H9 (cell line): ENCODE data around the gene SCTR. TPM values are rescaled to one million over a fixed set of nuclear protein-coding genes. Genes with fewer than 3 reads are reported as not detected.

Experiments used
- DNase-seq: peaks from one replicate; pipeline ENCODE4 v3.0.0-alpha.2; 2017
- H2AFZ ChIP-seq: one replicate; pipeline ENCODE4 v1.6.1; 2013; ENCODE audit warnings: mild to moderate bottlenecking, low read length, control low read depth, moderate library complexity
- H2AK5ac ChIP-seq: 2 replicates; pipeline ENCODE4 v1.6.1; 2013; ENCODE audit warnings: low read length, control low read depth, mixed read lengths; ENCODE audit not compliant: insufficient read length
- H2BK120ac ChIP-seq: one replicate; pipeline ENCODE4 v1.6.1; 2013; ENCODE audit warnings: low read depth, mild to moderate bottlenecking, low read length, control low read depth, inconsistent platforms; ENCODE audit not compliant: poor library complexity, severe bottlenecking
- H2BK12ac ChIP-seq: 2 replicates; pipeline ENCODE4 v1.6.1; 2013; ENCODE audit warnings: low read length, control low read depth, mixed read lengths, low read depth; ENCODE audit not compliant: insufficient read length
- H2BK15ac ChIP-seq: 2 replicates; pipeline ENCODE4 v1.6.1; 2013; ENCODE audit warnings: low read depth, low read length, control low read depth
- H2BK20ac ChIP-seq: one replicate; pipeline ENCODE4 v1.6.1; 2013; ENCODE audit warnings: low read depth, mild to moderate bottlenecking, low read length, control low read depth, inconsistent platforms; ENCODE audit not compliant: poor library complexity, severe bottlenecking
- H2BK5ac ChIP-seq: 2 replicates; pipeline ENCODE4 v1.6.1; 2013; ENCODE audit warnings: low read length, control low read depth, mixed read lengths; ENCODE audit not compliant: insufficient read length
- H3K14ac ChIP-seq: 2 replicates; pipeline ENCODE4 v1.6.1; 2013; ENCODE audit warnings: low read length, control low read depth; ENCODE audit not compliant: insufficient read depth
- H3K18ac ChIP-seq: 2 replicates; pipeline ENCODE4 v1.6.1; 2013; ENCODE audit warnings: low read depth, mild to moderate bottlenecking, mixed read lengths, low read length, control low read depth; ENCODE audit not compliant: insufficient read length
- H3K23ac ChIP-seq: 2 replicates; pipeline ENCODE4 v1.6.1; 2013; ENCODE audit warnings: low read length, control low read depth, mixed read lengths, low read depth; ENCODE audit not compliant: insufficient read length
- H3K23me2 ChIP-seq: 2 replicates; pipeline ENCODE4 v1.6.1; 2013; ENCODE audit warnings: low read depth, mild to moderate bottlenecking, mixed read lengths, low read length, control low read depth; ENCODE audit not compliant: insufficient read length, poor library complexity, severe bottlenecking
- H3K27ac ChIP-seq: 2 replicates; pipeline ENCODE4 v1.5.1; 2013; ENCODE audit warnings: low read length, control low read depth, mixed read lengths, low read depth; ENCODE audit not compliant: insufficient read length
- H3K27me3 ChIP-seq: 2 replicates; pipeline ENCODE4 v1.6.1; 2013; ENCODE audit warnings: low read length, control low read depth, inconsistent platforms; ENCODE audit not compliant: insufficient read depth
- H3K4ac ChIP-seq: 2 replicates; pipeline ENCODE4 v1.6.1; 2013; ENCODE audit warnings: low read depth, mild to moderate bottlenecking, control low read depth, inconsistent platforms, low read length, moderate library complexity
- H3K4me1 ChIP-seq: 2 replicates; pipeline ENCODE4 v1.6.1; 2013; ENCODE audit warnings: low read length, control low read depth, inconsistent platforms; ENCODE audit not compliant: insufficient read depth
- H3K4me2 ChIP-seq: 2 replicates; pipeline ENCODE4 v1.6.1; 2013; ENCODE audit warnings: low read length, control low read depth, mixed read lengths; ENCODE audit not compliant: insufficient read length, insufficient read depth
- H3K56ac ChIP-seq: 2 replicates; pipeline ENCODE4 v1.6.1; 2013; ENCODE audit warnings: low read depth, mild to moderate bottlenecking, mixed read lengths, low read length, control low read depth; ENCODE audit not compliant: insufficient read length
- H3K79me1 ChIP-seq: 2 replicates; pipeline ENCODE4 v1.6.1; 2013; ENCODE audit warnings: low read depth, mild to moderate bottlenecking, moderate library complexity, low read length, control low read depth, inconsistent platforms; ENCODE audit not compliant: insufficient read depth, poor library complexity, severe bottlenecking
- H3K79me2 ChIP-seq: 2 replicates; pipeline ENCODE4 v1.6.1; 2013; ENCODE audit warnings: low read length, control low read depth, inconsistent platforms; ENCODE audit not compliant: insufficient read depth
- H3K9ac ChIP-seq: 2 replicates; pipeline ENCODE4 v1.6.1; 2013; ENCODE audit warnings: low read length, control low read depth, mixed read lengths; ENCODE audit not compliant: insufficient read length; ENCODE audit errors: extremely low read depth
- H3K9me3 ChIP-seq: one replicate; pipeline ENCODE4 v1.6.1; 2013; ENCODE audit warnings: low read depth, low read length, inconsistent platforms; ENCODE audit not compliant: control insufficient read depth
- H3T11ph ChIP-seq: one replicate; pipeline ENCODE4 v1.6.1; 2013; ENCODE audit warnings: mild to moderate bottlenecking, low read length, control low read depth, inconsistent platforms
- H4K20me1 ChIP-seq: one replicate; pipeline ENCODE4 v1.6.1; 2013; ENCODE audit not compliant: control insufficient read depth, insufficient read length, insufficient read depth
- H4K5ac ChIP-seq: 2 replicates; pipeline ENCODE4 v1.6.1; 2013; ENCODE audit warnings: low read depth, mild to moderate bottlenecking, mixed read lengths, low read length, control low read depth; ENCODE audit not compliant: insufficient read length
- H4K8ac ChIP-seq: replicated peaks from 2 replicates; pipeline ENCODE4 v1.6.1; 2013; ENCODE audit warnings: low read length, control low read depth, mixed read lengths, low read depth; ENCODE audit not compliant: insufficient read length
- H4K91ac ChIP-seq: 2 replicates; pipeline ENCODE4 v1.6.1; 2013; ENCODE audit warnings: low read depth, mild to moderate bottlenecking, moderate library complexity, mixed read lengths, low read length, control low read depth; ENCODE audit not compliant: insufficient read length
- H3K27ac Mint-ChIP-seq, 3 experiments: 2 replicates in 2 of 3; 3 replicates in 1 of 3; pipeline ENCODE4 v1.8.0; 2020 to 2021; ENCODE audit warnings: mixed read lengths in 3 of 3, mild to moderate bottlenecking in 1 of 3, moderate library complexity in 1 of 3
- H3K27me3 Mint-ChIP-seq: 2 replicates; pipeline ENCODE4 v1.8.0; 2021; ENCODE audit warnings: low read depth, mild to moderate bottlenecking, moderate library complexity, mixed read lengths
- H3K36me3 Mint-ChIP-seq, 3 experiments: 2 replicates in 2 of 3; 3 replicates in 1 of 3; pipeline ENCODE4 v1.8.0; 2020 to 2021; ENCODE audit warnings: low read depth in 3 of 3, mixed read lengths in 3 of 3; ENCODE audit not compliant: insufficient read depth in 1 of 3
- H3K4me1 Mint-ChIP-seq, 2 experiments: 2 replicates each; pipeline ENCODE4 v1.8.0; 2020; ENCODE audit warnings: mixed read lengths in 2 of 2
- H3K4me3 Mint-ChIP-seq, 2 experiments: 2 replicates in 1 of 2; 3 replicates in 1 of 2; pipeline ENCODE4 v1.8.0; 2020 to 2021; ENCODE audit warnings: mild to moderate bottlenecking in 2 of 2, mixed read lengths in 2 of 2, moderate library complexity in 1 of 2
- H3K9me3 Mint-ChIP-seq, 2 experiments: 2 replicates in 1 of 2; 3 replicates in 1 of 2; pipeline ENCODE4 v1.8.0; 2020; ENCODE audit warnings: mild to moderate bottlenecking in 2 of 2, mixed read lengths in 2 of 2, moderate library complexity in 1 of 2
- CTCF ChIP-seq: fragments of 200-600 bp; sonication (generic); conservative IDR thresholded peaks from 3 replicates; pipeline ENCODE4 v1.8.0; 2021; ENCODE audit warnings: antibody characterized with exemption, mild to moderate bottlenecking
- WGBS: extraction: QIAGEN DNeasy Blood & Tissue Kit; methylation state at CpG from one replicate; pipeline ENCODE4 v1.1.7; 2013; ENCODE audit warnings: missing lambda C conversion rate, low lambda C conversion rate, mixed read lengths; ENCODE audit not compliant: insufficient read length; ENCODE audit errors: extremely low coverage; 5-methylcytosine and 5-hydroxymethylcytosine counted together
- total RNA-seq: library from RNA; stranded (reverse); gene quantifications from 2 replicates; pipeline ENCODE4 v1.2.1, GENCODE V29; 2021

The SCTR gene
- total RNA-seq, 1 experiment from 2014 or later: not detected

DNA sequence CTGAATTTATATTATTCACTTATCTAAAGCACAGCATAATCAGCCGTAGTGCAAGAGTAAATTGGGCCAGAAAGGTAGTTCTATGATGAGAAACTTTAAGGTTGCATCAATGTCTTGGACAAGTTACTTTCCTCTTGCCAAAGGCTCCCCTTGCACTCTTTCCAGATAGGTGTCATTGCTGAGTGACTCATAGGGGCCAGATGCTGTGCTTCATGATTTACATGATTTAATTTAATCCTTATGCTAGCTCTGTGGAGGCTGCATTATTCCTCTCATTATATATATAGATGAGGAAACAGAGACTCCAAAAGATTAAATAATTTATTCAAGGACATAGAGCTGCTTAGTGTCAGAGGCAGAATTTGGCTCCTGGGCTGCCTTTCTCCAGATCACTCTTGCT lies 25.0 kb upstream of the SCTR start:
- H3K9me3 ChIP-seq: no peaks in the 10 kb centered on the region
- no peak overlapping the region for H2BK120ac ChIP-seq
- H3K4me3 Mint-ChIP-seq: no peak overlapping the region
- no peak overlapping the region for H2BK20ac ChIP-seq
- H3K79me1 ChIP-seq: no peaks in the 10 kb centered on the region
- H4K5ac ChIP-seq: no peak overlapping the region
- H3K18ac ChIP-seq: no peak overlapping the region
- no peak overlapping the region for H3K56ac ChIP-seq
- H3K23me2 ChIP-seq: peaks cover 7% of the 10 kb centered on the region
- no peaks in the 10 kb centered on the region for H3K36me3 Mint-ChIP-seq
- no peak overlapping the region for H3K4me2 ChIP-seq
- H3K9ac ChIP-seq: no peak overlapping the region
- H4K20me1 ChIP-seq: no peaks in the 10 kb centered on the region
- H3K79me2 ChIP-seq: no peaks in the 10 kb centered on the region
- no peaks in the 10 kb centered on the region; the same call in 1 of the 2 replicates for H3K27me3 ChIP-seq
- H3T11ph ChIP-seq: no peak overlapping the region
- H3K23ac ChIP-seq: no peak overlapping the region
- no peak for TF ChIP-seq CTCF
- peaks cover 10 to 17% of the 10 kb centered on the region in 2 experiments for H3K4me1 Mint-ChIP-seq
- H2BK15ac ChIP-seq: no peak overlapping the region
- H4K8ac ChIP-seq: no peak overlapping the region
- peaks cover 19% of the 10 kb centered on the region for H3K27me3 Mint-ChIP-seq
- no CpG with 5 or more reads among the region's 1 CpG for WGBS
- H2AK5ac ChIP-seq: no peak overlapping the region
- no peak for DNase-seq
- no peak overlapping the region for H3K4ac ChIP-seq
- H3K27ac ChIP-seq: no peak overlapping the region
- no peaks in the 10 kb centered on the region for H3K4me1 ChIP-seq
- no peak overlapping the region for H2BK12ac ChIP-seq
- no peak overlapping the region for H3K14ac ChIP-seq
- no peaks in the 10 kb centered on the region; a peak in 1 of 5 replicates for H3K9me3 Mint-ChIP-seq
- no peak overlapping the region for H3K27ac Mint-ChIP-seq
- H4K91ac ChIP-seq: no peak overlapping the region
- no peak overlapping the region for H2BK5ac ChIP-seq
- H2AFZ ChIP-seq: no peak overlapping the region
